Measurements from ENCODE around the gene MCAT.

DNA sequence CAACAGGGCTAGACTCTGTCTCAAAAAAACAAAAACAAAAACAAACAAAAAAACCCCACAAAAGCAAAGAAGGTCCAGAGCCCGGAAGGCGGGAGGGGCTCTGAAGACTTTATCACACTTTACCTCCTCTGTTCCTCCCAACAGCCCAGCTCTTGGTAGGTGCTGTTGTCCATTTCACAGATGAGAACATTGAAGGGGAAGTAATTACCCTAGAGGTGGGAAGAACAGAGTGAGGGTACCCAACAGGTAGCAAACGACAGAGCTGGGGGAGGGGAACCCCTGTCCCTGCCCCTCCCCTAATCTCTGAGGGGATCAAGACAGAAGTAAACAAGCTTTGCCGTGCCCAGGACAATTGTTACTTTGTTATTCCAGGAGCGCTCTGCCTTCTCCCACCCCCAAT lies 33.7 kb downstream of the MCAT start:
- TF ChIP-seq, protein P1, sequence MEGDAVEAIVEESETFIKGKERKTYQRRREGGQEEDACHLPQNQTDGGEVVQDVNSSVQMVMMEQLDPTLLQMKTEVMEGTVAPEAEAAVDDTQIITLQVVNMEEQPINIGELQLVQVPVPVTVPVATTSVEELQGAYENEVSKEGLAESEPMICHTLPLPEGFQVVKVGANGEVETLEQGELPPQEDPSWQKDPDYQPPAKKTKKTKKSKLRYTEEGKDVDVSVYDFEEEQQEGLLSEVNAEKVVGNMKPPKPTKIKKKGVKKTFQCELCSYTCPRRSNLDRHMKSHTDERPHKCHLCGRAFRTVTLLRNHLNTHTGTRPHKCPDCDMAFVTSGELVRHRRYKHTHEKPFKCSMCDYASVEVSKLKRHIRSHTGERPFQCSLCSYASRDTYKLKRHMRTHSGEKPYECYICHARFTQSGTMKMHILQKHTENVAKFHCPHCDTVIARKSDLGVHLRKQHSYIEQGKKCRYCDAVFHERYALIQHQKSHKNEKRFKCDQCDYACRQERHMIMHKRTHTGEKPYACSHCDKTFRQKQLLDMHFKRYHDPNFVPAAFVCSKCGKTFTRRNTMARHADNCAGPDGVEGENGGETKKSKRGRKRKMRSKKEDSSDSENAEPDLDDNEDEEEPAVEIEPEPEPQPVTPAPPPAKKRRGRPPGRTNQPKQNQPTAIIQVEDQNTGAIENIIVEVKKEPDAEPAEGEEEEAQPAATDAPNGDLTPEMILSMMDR (IDR thresholded peaks at IDR 0.05) = no peak
- TF ChIP-seq POLR2A (IDR thresholded peaks at IDR 0.05) = no peak
